NCI-H2107 treated with DMSO at 0.1 percent for 48 hours (cell line): Measurements from ENCODE around the gene TMEM214.
"Not testable (repeated sequence)": the region's sequence is repeated elsewhere in the genome, so short reads cannot be mapped to it uniquely, and the experiment has no call there.

ENCODE experiments used
- DNase-seq: peaks from one replicate; lab custom pipeline; 2025; ENCODE audit not compliant: unreplicated experiment; lab: John Stamatoyannopoulos, UW

TMEM214 gene

DNA sequence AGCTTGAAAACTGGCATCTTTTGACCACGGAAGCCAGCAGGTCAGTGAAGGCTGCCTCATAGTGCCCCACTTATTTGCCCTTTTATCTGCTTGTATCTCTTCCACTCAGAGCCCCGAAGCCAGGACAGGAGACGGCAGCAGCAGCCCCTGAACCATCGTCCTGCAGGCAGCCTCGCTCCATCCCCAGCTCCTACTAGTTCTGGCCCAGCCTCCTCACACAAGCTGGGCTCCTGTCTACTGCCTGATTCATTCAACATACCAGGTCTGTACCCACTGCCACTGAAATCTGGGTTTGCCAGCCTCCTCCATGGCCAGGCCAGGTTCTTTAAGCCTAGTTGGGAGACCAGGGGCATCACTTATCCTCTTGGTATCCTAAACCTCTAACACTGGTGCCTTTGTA lies 34.6 kb downstream of the TMEM214 start:
- DNase-seq: no peak

GRCh38 chr2:27069436-27069835 lies 36.7 kb downstream of the TMEM214 start:
- DNase-seq: no peak

DNA sequence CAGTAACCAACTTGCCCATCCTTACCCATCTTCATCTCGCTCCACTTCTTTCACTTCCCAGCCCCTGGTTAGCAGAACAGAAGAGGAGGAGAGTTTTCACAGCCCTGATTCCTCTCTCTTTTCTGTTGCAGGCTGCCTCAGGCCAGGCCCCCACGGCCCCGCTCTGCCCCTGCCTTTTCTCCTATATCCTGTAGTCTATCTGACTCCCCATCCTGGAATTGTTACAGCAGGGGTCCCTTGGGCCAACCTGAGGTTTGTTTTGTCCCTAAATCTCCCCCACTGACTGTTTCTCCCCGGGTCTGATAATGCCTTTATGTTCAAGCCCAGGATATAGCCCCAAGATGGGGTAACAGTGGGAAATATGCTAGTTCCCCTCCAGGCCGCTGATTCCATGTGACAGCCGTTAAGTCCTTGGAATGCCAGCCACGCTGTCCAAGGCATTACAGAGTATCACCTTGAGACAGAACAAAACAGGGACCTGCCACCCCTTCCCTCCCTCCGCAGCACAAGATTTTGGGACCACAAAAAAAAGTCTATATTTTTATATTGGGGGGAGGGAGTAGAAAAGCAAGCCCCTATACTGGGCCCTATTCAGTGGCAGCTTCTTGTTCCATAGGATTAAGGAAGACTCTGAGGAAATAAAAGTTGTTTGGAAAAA lies 37.3 kb downstream of the TMEM214 start:
- DNase-seq: no peak

- no peak for DNase-seq
Observed at GRCh38 chr2:27070653-27071276, 38.0 kb downstream of the TMEM214 start.

- DNase-seq: peak; percentile 53
Observed at GRCh38 chr2:27071277-27071989, 38.7 kb downstream of the TMEM214 start, which contains the start of gene OST4. Gene OST4 (minus strand): TSS chr2:27071654.

GRCh38 chr2:27071990-27072830 lies 39.4 kb downstream of the TMEM214 start:
- DNase-seq: no peak

GRCh38 chr2:27072920-27073319 lies 40.2 kb downstream of the TMEM214 start:
- no peak for DNase-seq

GRCh38 chr2:27073782-27074181 lies 41.0 kb downstream of the TMEM214 start:
- DNase-seq: no peak

GRCh38 chr2:27074738-27075565 lies 42.2 kb downstream of the TMEM214 start:
- DNase-seq: no peak

GRCh38 chr2:27075566-27075871 lies 42.8 kb downstream of the TMEM214 start:
- DNase-seq: not testable (repeated sequence)

- no peak for DNase-seq
Observed at GRCh38 chr2:27076323-27076722, 43.6 kb downstream of the TMEM214 start.

DNA sequence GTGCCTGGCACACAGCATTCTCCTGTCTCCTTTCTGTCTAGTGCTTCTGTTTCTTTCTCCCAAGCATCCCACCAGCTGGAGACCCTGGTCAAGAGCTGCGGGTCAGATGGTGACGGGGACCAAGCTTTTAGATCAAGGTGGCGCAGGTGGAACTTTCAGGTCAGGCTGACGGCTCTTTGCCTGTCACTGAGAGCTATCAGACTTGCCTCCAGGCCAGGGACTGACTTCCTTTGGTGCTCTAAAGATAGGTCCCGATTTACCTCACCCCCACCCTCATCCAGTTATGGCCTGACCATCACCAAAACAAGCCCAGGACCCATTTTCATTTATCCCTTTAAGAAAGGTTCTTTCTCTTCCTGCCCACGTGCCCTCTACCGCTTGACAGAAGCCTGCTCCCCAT lies 44.5 kb downstream of the TMEM214 start:
- DNase-seq: no peak

DNA sequence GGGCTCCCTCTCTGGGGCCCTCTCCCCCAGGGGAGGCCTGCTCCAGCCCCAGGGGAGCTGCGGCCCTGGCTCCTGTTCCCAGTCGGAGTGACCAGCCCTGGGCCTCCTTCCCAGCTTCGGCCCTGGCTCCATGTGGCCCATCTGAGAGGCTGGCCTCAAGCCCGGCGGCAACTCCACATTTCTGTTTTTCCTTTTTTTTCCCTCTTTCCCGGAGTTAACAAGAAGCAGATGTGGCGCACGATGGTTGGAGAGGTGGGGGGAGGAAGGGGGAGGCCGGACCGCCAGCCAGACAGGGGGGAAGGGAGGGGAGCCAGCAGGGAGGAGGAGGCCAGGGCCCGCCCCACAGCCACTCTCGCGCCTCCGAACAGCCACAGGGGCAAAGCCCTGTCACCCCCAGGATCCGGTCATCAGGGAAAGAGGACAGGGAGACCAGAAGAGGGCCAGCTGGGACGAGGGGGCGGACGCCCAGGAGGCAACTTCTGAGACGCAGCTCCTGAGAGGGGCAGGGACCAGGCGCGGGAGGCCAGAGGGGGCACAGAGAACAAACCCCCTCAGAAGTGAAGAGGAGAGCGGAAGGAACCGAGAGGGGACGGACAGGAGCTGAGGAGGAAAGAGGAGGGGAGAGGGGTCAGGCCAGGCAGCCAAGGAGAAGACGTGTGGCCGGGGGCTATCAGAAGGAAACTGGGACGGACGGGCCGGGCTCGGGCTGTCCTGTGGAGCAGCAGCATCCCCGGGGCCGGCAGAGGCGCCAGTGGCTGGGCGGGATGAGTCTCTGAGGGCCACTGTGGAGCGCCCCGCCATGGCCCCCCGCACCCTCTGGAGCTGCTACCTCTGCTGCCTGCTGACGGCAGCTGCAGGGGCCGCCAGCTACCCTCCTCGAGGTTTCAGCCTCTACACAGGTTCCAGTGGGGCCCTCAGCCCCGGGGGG lies 45.8 kb downstream of the TMEM214 start, which contains the start of gene EMILIN1:
Gene EMILIN1, plus strand, starts transcription at position 349 of the 928 bp plus-strand sequence. Its CDS starts 451 bp downstream, at position 800.
- no peak for DNase-seq

DNA sequence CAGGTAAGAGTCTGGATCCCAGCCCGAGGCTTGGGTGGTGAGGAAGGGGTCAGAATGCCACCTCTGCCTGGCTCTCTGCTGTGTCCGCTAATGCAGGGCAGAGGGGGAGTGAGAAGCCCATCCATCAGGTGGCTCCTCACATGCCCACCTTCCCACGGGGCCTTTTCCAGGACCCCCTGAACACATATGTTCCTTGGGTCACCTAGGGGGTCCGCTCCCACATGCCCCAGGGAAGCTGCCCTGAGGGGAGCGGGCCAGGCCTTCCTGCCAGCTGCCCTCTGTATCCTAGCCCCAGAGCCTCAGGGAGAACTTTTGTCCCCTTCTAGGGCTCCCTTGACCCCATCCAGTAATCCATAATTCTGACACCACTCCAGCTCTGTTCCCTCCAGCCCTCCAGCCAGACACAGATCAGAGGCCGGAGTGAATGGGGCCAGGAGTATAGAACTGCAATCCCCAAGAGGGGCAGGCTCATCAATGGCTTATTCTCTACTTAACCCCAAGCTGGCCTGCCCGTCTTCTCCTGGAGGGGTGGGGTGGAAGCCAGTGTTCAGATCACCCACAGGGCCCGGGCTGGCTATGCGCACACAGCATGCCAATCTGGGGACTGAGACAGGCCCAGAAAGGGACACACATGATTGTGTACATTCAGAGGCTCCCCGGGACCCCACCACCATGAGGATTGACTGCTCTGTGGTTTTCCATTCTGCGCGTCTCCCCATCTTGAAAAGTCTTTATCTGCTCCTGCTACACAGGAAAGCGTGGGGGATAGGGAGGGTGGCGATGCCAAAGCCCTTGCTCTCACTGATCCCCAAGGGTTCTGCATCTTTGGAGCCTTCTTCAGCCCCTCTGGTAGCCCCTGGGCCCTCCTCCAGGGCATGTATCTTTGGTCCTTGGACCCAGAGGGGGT lies 46.7 kb downstream of the TMEM214 start:
- no peak for DNase-seq

- DNase-seq: no peak
Observed at GRCh38 chr2:27080140-27080469, 47.3 kb downstream of the TMEM214 start.

DNA sequence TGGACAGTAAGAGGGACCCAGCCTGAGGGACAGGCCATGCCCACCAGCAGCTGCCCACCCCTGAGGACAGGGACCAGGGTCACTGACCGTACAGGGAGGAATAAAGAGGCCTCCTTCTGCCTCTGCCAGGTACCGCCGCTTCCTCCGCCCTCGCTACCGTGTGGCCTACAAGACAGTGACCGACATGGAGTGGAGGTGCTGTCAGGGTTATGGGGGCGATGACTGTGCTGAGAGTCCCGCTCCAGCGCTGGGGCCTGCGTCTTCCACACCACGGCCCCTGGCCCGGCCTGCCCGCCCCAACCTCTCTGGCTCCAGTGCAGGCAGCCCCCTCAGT lies 47.8 kb downstream of the TMEM214 start:
- no peak for DNase-seq

DNA sequence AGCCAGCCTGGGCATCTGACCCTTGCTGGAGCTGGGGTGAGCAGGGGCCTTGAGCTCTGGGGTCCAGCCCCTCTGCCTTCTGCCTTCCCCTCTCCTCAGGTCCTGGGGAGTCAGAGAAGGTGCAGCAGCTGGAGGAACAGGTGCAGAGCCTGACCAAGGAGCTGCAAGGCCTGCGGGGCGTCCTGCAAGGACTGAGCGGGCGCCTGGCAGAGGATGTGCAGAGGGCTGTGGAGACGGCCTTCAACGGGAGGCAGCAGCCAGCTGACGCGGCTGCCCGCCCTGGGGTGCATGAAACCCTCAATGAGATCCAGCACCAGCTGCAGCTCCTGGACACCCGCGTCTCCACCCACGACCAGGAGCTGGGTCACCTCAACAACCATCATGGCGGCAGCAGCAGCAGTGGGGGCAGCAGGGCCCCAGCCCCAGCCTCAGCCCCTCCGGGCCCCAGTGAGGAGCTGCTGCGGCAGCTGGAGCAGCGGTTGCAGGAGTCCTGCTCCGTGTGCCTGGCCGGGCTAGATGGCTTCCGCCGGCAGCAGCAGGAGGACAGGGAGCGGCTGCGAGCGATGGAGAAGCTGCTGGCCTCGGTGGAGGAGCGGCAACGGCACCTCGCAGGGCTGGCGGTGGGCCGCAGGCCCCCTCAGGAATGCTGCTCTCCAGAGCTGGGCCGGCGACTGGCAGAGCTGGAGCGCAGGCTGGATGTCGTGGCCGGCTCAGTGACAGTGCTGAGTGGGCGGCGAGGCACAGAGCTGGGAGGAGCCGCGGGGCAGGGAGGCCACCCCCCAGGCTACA lies 49.4 kb downstream of the TMEM214 start:
- no peak for DNase-seq
